GM12878 (cell line): Measurements from ENCODE around the gene EPO. TPM values are rescaled to one million over a fixed set of nuclear protein-coding genes. Genes with fewer than 3 reads are reported as not detected.
A peak's percentile ranks its signal among the peaks of the same experiment; 100 is the strongest.

ENCODE experiments used
- ATAC-seq: fragments of 200-7000 bp; cut with Tn5 transposase; 3 replicates; pipeline ENCODE4 v1.9.1; 2020; ENCODE audit warnings: mild to moderate bottlenecking, moderate library complexity
- BruUV-seq: library from RNA; stranded (reverse); fragments of 400-500 nt; replicated peaks from 2 replicates; lab custom pipeline; 2021; lab: Mats Ljungman, UMichigan
- CTCF ChIA-PET: fragments of 300-600 bp; sonication (Branson Sonifier 250); formaldehyde crosslinking; extraction: SDS; loops from one replicate; lab custom pipeline; 2021; ENCODE audit warnings: inconsistent platforms; lab: Yijun Ruan, JAX
- POLR2A ChIA-PET: fragments of 350-600 bp; formaldehyde crosslinking; extraction: SDS; loops from one replicate; lab custom pipeline; 2021; ENCODE audit warnings: inconsistent platforms; lab: Charles Lee
- RAD21 ChIA-PET: fragments of 300-600 bp; sonication (Branson Sonifier 250); formaldehyde crosslinking; loops from one replicate; lab custom pipeline; 2023; ENCODE audit warnings: antibody characterized with exemption; ENCODE audit not compliant: unreplicated experiment; lab: Charles Lee
- SMC1A ChIA-PET: fragments of 300-600 bp; sonication (Branson Sonifier 250); formaldehyde crosslinking; loops from one replicate; lab custom pipeline; 2023; ENCODE audit not compliant: unreplicated experiment, uncharacterized antibody; lab: Charles Lee
- DNase-seq: peaks from one replicate; pipeline ENCODE4 v3.0.0-alpha.2; 2011; ENCODE audit warnings: low read depth, low spot score
- FAIRE-seq: peaks from 3 replicates; lab custom pipeline; 2011; peaks lifted over from hg19 to GRCh38; lab: Jason Lieb, UNC
- H2AFZ ChIP-seq: 2 replicates; pipeline ENCODE4 v1.6.0; 2011; ENCODE audit warnings: low read depth, low read length, control low read depth; ENCODE audit not compliant: control insufficient read depth
- H3K27ac ChIP-seq: 2 replicates; pipeline ENCODE4 v1.5.1; 2011; ENCODE audit warnings: control low read depth; ENCODE audit not compliant: control insufficient read depth, insufficient read depth
- H3K27me3 ChIP-seq, 2 experiments: replicated peaks in 1 of 2; 2 replicates each; pipeline versions ENCODE4 v1.6.0 to v1.6.1; 2011; ENCODE audit warnings: low read length in 1 of 2; ENCODE audit not compliant: control insufficient read depth in 2 of 2, insufficient read depth in 2 of 2
- H3K36me3 ChIP-seq, 2 experiments: 2 replicates each; pipeline ENCODE4 v1.5.1; 2011; ENCODE audit warnings: low read length in 1 of 2; ENCODE audit not compliant: control insufficient read depth in 2 of 2, insufficient read depth in 2 of 2
- H3K4me1 ChIP-seq: 2 replicates; pipeline ENCODE4 v1.6.1; 2011; ENCODE audit warnings: mild to moderate bottlenecking, low read length, moderate library complexity, mixed read lengths; ENCODE audit not compliant: control insufficient read depth, insufficient read depth
- H3K4me2 ChIP-seq: 2 replicates; pipeline ENCODE4 v1.6.0; 2011; ENCODE audit warnings: control low read depth; ENCODE audit not compliant: control insufficient read depth, insufficient read depth
- H3K4me3 ChIP-seq: fragments of 200-600 bp; sonication (generic); 2 replicates; pipeline ENCODE4 v1.5.1; 2016
- H3K79me2 ChIP-seq: 2 replicates; pipeline ENCODE4 v1.6.0; 2011; ENCODE audit warnings: low read length; ENCODE audit not compliant: control insufficient read depth, insufficient read depth
- H3K9ac ChIP-seq: 2 replicates; pipeline ENCODE4 v1.8.0; 2011; ENCODE audit warnings: low read length, control low read depth, mixed read lengths; ENCODE audit not compliant: control insufficient read depth, insufficient read depth
- H3K9me3 ChIP-seq: replicated peaks from 3 replicates; pipeline ENCODE4 v1.5.1; 2011; ENCODE audit warnings: mild to moderate bottlenecking, low read length; ENCODE audit not compliant: control insufficient read depth, insufficient read depth
- H4K20me1 ChIP-seq: 2 replicates; pipeline ENCODE4 v1.6.0; 2011; ENCODE audit not compliant: control insufficient read depth, insufficient read depth
- EP300 ChIP-seq, 2 experiments: fragments of 150-350 bp in 1 of 2; IDR thresholded peaks; 2 replicates each; pipeline ENCODE4 v1.6.1; 2011 to 2012; ENCODE audit warnings: low read depth in 2 of 2, low read length in 2 of 2, borderline replicate concordance in 1 of 2, improper control_type of control experiment in 1 of 2, inconsistent platforms in 1 of 2; ENCODE audit not compliant: control insufficient read depth in 1 of 2
- POLR2A ChIP-seq: IDR thresholded peaks from 2 replicates; pipeline ENCODE4 v1.6.1; 2011; ENCODE audit warnings: low read depth, mild to moderate bottlenecking, low read length
- POU2F2 ChIP-seq: IDR thresholded peaks from 3 replicates; pipeline ENCODE4 v1.6.1; 2011; ENCODE audit warnings: low read depth, mild to moderate bottlenecking, low read length, borderline replicate concordance
- ZBTB4 ChIP-seq: fragments of 450-650 bp; formaldehyde crosslinking; IDR thresholded peaks from 2 replicates; pipeline ENCODE4 v1.4.0; 2022; ENCODE audit warnings: mild to moderate bottlenecking, moderate library complexity
- whole genome bisulfite sequencing: methylation state at CpG from one replicate; pipeline ENCODE4 v1.1.6; 2016; ENCODE audit warnings: low lambda C conversion rate; ENCODE audit not compliant: insufficient replicate concordance, insufficient coverage; ENCODE audit errors: missing lambda C conversion rate; 5-methylcytosine and 5-hydroxymethylcytosine counted together
- in situ Hi-C: fragments of 300-500 bp; cut with MboI; formaldehyde crosslinking; loops from 9 replicates; pipeline ENCODE4 v1.14.3; 2018; ENCODE audit warnings: mixed read lengths
- intact Hi-C: fragments of 100-400 bp; cut with micrococcal nuclease; formaldehyde crosslinking; loops from one replicate; pipeline ENCODE4 v1.14.2; 2022; ENCODE audit not compliant: unreplicated experiment
- polyA plus RNA-seq, 11 experiments: library from polyadenylated mRNA; depleted of rRNA in 4 of 11; unstranded in 6 of 11; stranded (reverse) in 5 of 11; fragments of >200 nt; fragmentation: Nextera tagmentation in 4 of 11; fragmentation: Illumina TruSeq in 1 of 11; extraction: Ambion mirVana in 4 of 11; extraction: Trizol in 1 of 11; gene quantifications; 1 replicate in 1 of 11; 2 replicates in 10 of 11; pipeline versions ENCODE4 v1.2.1 to v1.2.3, GENCODE V29; 2011 to 2016; ENCODE audit warnings: inconsistent platforms in 2 of 11, missing spikeins in 2 of 11, low read depth in 1 of 11
- total RNA-seq, 4 experiments: library from RNA; depleted of rRNA in 3 of 4; stranded (reverse); fragments of >200 nt in 3 of 4; fragmentation: Illumina TruSeq in 1 of 4; extraction: Trizol in 1 of 4; gene quantifications; 2 replicates each; pipeline versions ENCODE4 v1.2.1 to v1.2.3, GENCODE V29; 2013 to 2021
- TF ChIP-seq, protein P1 (sequence below): IDR thresholded peaks from 2 replicates; pipeline ENCODE4 v1.6.1; 2011; ENCODE audit warnings: borderline replicate concordance, low read depth, mild to moderate bottlenecking, moderate library complexity, low read length; ENCODE audit not compliant: insufficient read depth, poor library complexity, severe bottlenecking

EPO gene
- total and polyA plus RNA-seq, 10 of the 15 experiments (the other 5 are each of a cell fraction or from before 2014, with no cell fraction given) = 0.06 to 0.19 TPM; not detected in 8

DNA sequence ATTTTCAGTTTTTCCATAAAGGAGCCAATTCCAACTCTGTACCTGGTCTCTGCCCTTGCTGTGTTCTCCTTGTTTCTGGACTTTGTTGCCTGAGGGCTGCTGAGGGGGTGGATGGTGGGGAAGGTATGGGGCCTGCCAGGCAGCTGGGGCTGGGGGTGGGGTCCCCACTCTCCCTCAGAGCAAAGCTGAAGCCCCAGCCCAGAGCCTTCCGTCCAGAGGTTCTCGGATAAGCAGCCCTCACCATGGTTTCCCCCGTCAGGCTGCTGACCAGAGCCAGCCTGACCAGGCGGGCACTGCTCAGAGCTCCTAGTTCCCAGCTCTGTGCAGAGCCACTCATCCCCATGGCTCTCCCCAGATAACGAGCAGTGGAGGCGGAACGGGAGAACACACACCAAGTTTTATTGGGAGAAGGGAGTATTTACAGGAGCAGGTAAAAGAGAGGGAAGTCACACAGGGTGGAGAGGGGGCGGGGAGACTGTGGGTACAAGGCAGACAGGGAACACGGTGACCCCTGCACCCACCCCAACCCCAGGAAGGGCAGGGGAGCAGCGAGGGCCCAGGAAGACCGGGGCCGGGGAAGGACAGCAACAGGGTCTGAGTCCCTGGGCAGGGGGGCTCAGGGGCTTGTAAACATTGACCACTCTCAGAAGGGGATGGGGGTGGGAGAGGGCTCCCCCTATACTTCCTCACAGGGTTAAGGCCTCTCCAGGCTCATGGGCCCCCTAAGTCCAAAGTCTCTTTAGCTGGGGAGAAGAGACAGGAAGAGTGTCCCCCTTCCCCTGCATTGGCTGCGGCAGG is 40.9 kb upstream of the EPO start:
- POLR2A ChIA-PET = interaction anchor here (0.5 to 0.6 kb wide), 3 partner anchors 16 to 517 kb away, joined by 3 to 5 read pairs (median 3); no protein-coding TSS in a partner anchor
- no peak overlapping the region for H3K4me2 ChIP-seq
- intact Hi-C loops = no loop called here
- no peak for FAIRE-seq
- peaks cover 17% of the 10 kb centered on the region for H3K79me2 ChIP-seq
- no peak overlapping the region for H3K27ac ChIP-seq
- in situ Hi-C loops = loop anchor here (25.0 kb wide), 1 partner anchor 217 kb away; the partner anchor contains the start of gene SPACDR
- 0 out of 2 replicates have a peak, but pooled peaks cover 3% of the 10 kb centered on the region for H4K20me1 ChIP-seq
- TF ChIP-seq, protein P1, sequence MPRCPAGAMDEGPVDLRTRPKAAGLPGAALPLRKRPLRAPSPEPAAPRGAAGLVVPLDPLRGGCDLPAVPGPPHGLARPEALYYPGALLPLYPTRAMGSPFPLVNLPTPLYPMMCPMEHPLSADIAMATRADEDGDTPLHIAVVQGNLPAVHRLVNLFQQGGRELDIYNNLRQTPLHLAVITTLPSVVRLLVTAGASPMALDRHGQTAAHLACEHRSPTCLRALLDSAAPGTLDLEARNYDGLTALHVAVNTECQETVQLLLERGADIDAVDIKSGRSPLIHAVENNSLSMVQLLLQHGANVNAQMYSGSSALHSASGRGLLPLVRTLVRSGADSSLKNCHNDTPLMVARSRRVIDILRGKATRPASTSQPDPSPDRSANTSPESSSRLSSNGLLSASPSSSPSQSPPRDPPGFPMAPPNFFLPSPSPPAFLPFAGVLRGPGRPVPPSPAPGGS = no peak
- TF ChIP-seq POLR2A (peak; percentile 46), POU2F2 (no peak), EP300 (IDR thresholded peaks at IDR 0.05; ENCODE audit: borderline replicate concordance in 1 of 2, control insufficient read depth in 1 of 2, low read depth in 2 of 2, low read length in 2 of 2) (no peak), ZBTB4 (CRISPR knock-in tag) (no peak)
- TF ChIP-seq, all 136 proteins: peak for 1
- BruUV-seq = no TSS peak
- no peak overlapping the region for H3K4me3 ChIP-seq
- no peaks in the 10 kb centered on the region for H3K4me1 ChIP-seq
- H3K36me3 ChIP-seq = peaks cover 4 to 45% of the 10 kb centered on the region in 2 experiments; a peak in 3 of 4 replicates
- ChIA-PET SMC1A (no interaction called here), CTCF (interaction anchor here (6.3 kb wide), 1 partner anchor 12 kb away, joined by 57 read pairs; no protein-coding TSS in a partner anchor), RAD21 (interaction anchor here (0.7 kb wide), 2 partner anchors 26 to 576 kb away, joined by 3 read pairs; partner anchors contain the start of gene POP7)
- H3K9me3 ChIP-seq = no peaks in the 10 kb centered on the region
- DNase-seq = no peak
- H2AFZ ChIP-seq = no peak overlapping the region
- H3K9ac ChIP-seq = no peak overlapping the region
- no peaks in the 10 kb centered on the region for H3K27me3 ChIP-seq
- WGBS = 81% methylated on average over 9 of the region's 13 CpGs
- ATAC-seq = no peak
